Stimulated activated CD8-positive, alpha-beta memory T cell treated with anti-CD3 and anti-CD28 coated beads, Interleukin-7, amount 100 ng/mL, for 1 hour (primary cell): ENCODE data around the gene BCL2.

Experiments
- DNase-seq, 2 donors: peaks; one replicate each; pipeline ENCODE4 v3.0.0-alpha.2; 2020; ENCODE audit warnings: low read depth in 2 of 2

BCL2 gene

DNA sequence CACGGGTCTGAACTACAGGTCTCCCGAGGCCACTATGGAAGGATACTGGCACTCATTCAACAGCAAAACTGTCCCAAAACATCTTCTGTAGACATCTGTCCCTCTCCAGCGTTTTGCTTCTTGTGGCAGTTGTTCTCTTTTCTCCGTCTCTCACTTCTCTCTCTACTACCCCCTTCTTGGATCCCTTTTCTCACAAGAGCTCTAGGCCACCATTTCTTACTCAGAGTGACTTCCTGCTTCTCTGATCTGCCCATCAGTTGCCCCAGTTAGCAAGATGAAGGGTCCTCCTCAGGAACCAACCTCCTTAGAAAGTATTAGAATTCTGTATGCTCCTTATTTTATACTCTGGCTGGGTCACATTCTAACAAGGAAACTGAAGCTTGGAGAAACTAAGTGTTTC lies 32.6 kb downstream of the BCL2 start:
- no peak for DNase-seq

GRCh38 chr18:63284827-63285733 lies 34.5 kb downstream of the BCL2 start:
- no peak for DNase-seq

- no peak for DNase-seq
Measured at GRCh38 chr18:63284173-63284799, 35.3 kb downstream of the BCL2 start.

DNA sequence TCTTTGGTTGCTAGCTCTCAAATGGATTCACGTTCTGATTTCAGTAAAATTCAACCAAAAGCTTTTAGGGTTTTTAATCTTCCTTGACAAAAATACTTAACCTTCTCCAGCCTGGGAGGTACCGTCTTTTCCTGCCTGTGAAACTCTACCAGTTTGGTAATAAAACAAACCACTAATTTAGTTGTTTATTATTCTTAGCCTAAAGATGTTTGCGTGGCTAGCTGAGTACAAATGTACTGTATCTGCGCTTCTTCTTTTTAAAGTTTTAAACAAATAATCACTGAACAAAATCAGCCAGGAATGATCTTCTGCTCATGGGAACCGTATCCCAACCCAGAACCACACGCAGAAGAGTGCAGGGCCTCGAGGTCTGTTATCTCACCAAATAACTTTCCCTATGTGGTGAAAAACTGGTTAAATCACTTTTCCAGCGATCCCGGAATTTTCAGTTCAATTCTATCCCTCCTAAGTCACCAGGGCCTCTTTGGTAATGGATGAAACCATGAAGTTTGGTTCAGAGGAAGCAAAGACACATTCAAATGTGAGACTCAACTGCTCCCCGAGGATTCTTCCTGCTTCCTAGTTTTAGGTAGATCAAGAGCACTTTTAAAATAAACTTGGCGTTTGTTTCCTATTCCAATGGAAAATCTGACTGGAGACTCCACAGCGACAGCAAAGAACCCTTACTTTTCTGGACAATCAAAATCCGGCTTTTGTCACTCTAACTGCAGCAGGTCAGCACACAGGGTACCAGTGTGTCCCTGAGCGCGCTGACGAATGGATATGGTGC lies 36.1 kb downstream of the BCL2 start:
- no peak for DNase-seq

GRCh38 chr18:63282793-63283192 lies 36.8 kb downstream of the BCL2 start:
- no peak for DNase-seq

GRCh38 chr18:63273222-63273927 lies 46.2 kb downstream of the BCL2 start:
- no peak for DNase-seq

GRCh38 chr18:63272638-63273037 lies 46.9 kb downstream of the BCL2 start:
- no peak for DNase-seq

GRCh38 chr18:63271881-63272299 lies 47.7 kb downstream of the BCL2 start:
- no peak for DNase-seq

GRCh38 chr18:63271148-63271547 lies 48.4 kb downstream of the BCL2 start:
- DNase-seq: no peak

DNA sequence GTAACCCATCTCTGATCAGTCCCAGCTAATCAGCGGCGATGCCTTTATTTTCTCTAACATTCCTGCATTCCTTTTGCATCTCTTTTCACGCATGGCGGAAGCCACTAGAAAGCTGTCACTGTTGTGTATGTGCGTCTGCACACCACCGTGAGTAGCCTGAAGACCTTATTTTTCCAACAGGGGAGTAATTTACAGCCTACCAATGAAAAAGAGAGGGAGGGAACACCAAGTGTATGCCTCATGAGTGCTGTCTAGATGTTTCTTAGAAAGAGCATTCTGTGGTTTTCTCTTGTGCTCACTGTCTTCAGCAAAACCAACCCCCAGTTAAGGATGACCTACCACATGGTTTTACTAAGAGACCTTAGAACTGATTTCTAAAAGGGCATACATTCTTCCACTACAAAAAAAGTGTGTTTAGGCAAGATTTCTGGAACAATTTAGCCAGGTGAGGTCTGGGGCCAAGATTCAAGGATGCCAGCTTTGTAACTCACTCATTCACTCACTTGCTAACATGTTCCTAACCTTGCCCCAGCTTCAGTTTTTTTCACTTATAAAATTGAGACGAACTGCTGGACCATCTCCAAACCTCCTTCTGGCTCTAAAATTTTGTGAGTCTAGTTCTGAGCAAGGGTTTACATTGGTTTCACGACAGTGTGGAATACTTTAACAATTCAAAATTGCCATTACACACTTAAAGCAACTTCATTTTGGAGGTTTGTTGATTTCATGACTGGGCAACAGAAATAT lies 51.4 kb downstream of the BCL2 start:
- DNase-seq: no peak

DNA sequence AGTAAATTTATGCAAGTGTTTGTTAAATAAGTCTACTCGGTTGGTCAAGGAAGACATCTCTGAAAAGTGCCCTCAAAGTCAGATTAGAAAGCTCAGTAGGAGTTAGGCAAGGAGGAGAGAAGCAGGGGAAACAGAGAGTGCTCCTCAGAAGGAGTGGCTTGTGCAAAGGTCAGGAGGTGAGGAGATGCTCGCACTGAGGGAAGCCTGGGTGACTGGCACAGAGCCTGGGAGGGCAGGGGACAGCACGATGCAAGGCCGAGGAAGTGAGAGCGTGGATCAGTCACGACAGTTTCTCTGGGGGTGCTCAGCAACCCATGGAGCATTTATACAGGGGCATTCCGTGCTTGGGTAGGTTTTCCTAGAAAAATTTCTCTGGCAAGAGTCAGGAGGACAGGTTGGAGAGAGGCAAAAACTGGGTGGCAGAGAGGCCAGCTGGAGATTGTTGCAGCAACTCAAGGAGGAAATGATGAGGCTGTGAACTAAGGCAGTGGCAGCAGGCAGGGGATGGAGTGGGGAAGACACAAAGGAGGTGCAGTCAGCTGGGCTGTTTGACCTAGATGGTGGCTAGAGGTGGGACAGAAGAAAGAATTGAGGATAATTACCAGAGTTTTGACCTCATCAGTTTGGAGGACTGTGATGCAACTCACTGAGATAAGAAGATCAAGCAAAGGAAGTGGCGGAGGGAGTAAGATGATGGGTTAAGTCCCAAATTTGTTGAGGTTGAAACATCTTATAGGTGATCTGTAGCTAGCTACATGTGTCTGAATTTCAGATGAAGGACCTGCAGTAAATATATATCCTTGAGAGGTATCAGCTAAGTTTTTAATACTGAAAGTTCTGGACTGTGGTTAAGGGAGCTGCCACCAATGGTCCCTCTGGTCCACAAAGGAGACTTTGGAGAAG lies 52.4 kb downstream of the BCL2 start:
- DNase-seq: no peak

- DNase-seq: no peak
Measured at GRCh38 chr18:63265326-63265725, 54.2 kb downstream of the BCL2 start.

DNA sequence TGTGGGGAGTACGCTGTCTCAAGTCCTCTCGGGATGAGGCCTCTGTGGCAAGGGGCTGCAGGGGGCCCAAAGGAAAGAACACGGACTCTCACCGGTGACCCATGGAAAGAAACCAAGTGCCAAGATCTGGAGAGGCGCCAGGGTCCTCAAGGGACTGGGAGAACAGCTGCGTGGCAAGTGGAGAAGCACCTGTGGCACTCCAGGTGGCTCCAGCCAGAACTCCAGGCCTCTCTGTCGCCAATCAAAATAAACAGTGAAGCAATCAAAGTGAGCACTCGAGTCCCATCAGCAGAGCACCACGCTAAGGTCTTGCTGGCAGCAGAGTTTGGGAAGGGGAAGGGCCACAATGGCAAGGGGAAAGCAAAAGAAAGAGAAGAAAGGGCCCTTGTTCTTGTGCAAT lies 54.7 kb downstream of the BCL2 start:
- no peak for DNase-seq

- DNase-seq: no peak
Measured at GRCh38 chr18:63263444-63263843, 56.1 kb downstream of the BCL2 start.

GRCh38 chr18:63262369-63263335 lies 56.9 kb downstream of the BCL2 start:
- no peak for DNase-seq

- DNase-seq: no peak
Measured at GRCh38 chr18:63261029-63261428, 58.5 kb downstream of the BCL2 start.

DNA sequence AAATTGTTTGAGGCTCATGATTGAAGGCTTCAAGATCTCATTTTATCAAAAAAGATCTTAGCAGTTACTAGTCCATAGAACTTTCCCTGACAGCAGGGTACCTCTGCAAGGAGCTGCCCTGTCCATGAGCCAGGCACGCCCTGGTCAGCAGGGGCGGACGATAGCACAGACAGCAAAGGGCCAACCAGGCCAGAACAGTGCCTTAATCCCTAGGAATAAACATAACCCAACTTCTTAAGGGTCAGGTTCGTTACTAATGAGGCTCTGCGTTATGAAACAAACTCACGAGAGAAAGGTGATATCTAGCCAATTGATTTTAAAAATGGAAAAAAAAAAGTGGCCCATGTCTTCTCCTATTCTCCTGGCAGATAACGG lies 59.2 kb downstream of the BCL2 start:
- no peak for DNase-seq

DNA sequence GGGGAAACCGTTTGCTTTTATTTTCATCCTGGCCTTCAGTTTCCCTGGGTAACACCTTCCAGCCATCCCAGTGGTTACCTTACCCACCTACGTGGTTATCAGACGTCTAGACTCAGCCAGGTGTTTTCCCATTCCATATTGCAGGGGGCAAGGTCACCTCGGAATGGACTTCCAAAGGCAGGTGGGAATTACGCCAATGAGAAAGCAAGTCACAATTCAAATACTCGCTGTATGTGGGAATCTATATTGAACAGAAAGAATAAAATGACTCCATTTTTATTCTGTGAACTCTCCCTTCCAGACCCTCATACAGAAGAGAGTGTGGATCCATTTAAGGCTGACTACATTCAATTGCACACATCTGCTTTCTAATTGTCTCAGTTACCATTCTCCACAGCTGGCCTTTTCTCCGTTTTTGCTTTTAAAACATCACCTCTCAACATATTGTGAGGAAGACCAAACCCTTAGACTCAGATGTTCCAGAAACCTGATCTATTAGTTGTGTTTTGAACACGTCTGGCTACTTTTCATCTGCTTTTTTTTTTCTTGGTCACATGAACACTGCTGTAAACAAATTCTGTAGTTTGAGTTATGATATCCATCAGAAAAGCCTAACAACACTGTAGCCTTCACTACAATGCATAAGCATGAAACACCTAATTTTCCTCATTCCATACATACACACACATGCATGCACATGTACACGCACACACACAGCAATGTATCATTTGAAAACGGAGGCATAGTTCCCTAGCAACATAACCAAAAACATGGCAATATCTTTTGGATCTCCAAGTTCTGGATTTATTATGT lies 59.8 kb downstream of the BCL2 start:
- no peak for DNase-seq
